HG03159 (cell line): ENCODE measurements around the gene RFPL3.
"Not testable (repeated sequence)": the region's sequence is repeated elsewhere in the genome, so short reads cannot be mapped to it uniquely, and the experiment has no call there.

Experiments
- ATAC-seq: cut with Tn5 transposase; IDR thresholded peaks from one replicate; pipeline ENCODE4 v1.9.1; 2021; ENCODE audit warnings: mild to moderate bottlenecking, moderate library complexity; ENCODE audit not compliant: unreplicated experiment

The RFPL3 gene

GRCh38 chr22:32357567-32357966 is at the start of gene RFPL3:
Gene RFPL3 (plus strand): TSS chr22:32357867. CDS start chr22:32358072, 205 bp downstream.
- ATAC-seq, result not testable (repeated sequence)

GRCh38 chr22:32308191-32308590 is 49.5 kb upstream of the RFPL3 start:
- no peak for ATAC-seq

- no peak for ATAC-seq
Measured at GRCh38 chr22:32308934-32309333, 48.7 kb upstream of the RFPL3 start.

GRCh38 chr22:32309585-32310251 is 47.9 kb upstream of the RFPL3 start:
- ATAC-seq, result no peak

GRCh38 chr22:32310777-32311176 is 46.9 kb upstream of the RFPL3 start:
- no peak for ATAC-seq

GRCh38 chr22:32311551-32312071 is 46.1 kb upstream of the RFPL3 start:
- no peak for ATAC-seq

- no peak for ATAC-seq
Measured at GRCh38 chr22:32312748-32313147, 44.9 kb upstream of the RFPL3 start.

GRCh38 chr22:32313532-32313931 is 44.1 kb upstream of the RFPL3 start:
- no peak for ATAC-seq

- no peak for ATAC-seq
Measured at GRCh38 chr22:32317524-32317923, 40.1 kb upstream of the RFPL3 start.

GRCh38 chr22:32318361-32318760 is 39.3 kb upstream of the RFPL3 start:
- ATAC-seq, result no peak

- no peak for ATAC-seq
Measured at GRCh38 chr22:32319861-32320406, 37.7 kb upstream of the RFPL3 start.

- ATAC-seq, result no peak
Measured at GRCh38 chr22:32322986-32323385, 34.7 kb upstream of the RFPL3 start.

GRCh38 chr22:32323513-32324164 is 34.0 kb upstream of the RFPL3 start:
- ATAC-seq, result no peak

GRCh38 chr22:32324505-32325415 is 32.9 kb upstream of the RFPL3 start:
- no peak for ATAC-seq

- ATAC-seq, result no peak
Measured at GRCh38 chr22:32325416-32325801, 32.3 kb upstream of the RFPL3 start.

- ATAC-seq, result no peak
Measured at GRCh38 chr22:32325811-32326237, 31.8 kb upstream of the RFPL3 start.

GRCh38 chr22:32326647-32327046 is 31.0 kb upstream of the RFPL3 start:
- ATAC-seq, result no peak

GRCh38 chr22:32327066-32327465 is 30.6 kb upstream of the RFPL3 start:
- ATAC-seq, result no peak

- ATAC-seq, result no peak
Measured at GRCh38 chr22:32327596-32328171, 30.0 kb upstream of the RFPL3 start.

GRCh38 chr22:32328306-32329201 is 29.1 kb upstream of the RFPL3 start:
- ATAC-seq, result no peak
